ENCODE data around the gene VPS33B. TPM values are rescaled to one million over a fixed set of nuclear protein-coding genes. Genes with fewer than 3 reads are reported as not detected.

The VPS33B gene
- total RNA-seq, 4 donors from 2014 or later = 9.5 to 11.4 (median 10.4) TPM

DNA sequence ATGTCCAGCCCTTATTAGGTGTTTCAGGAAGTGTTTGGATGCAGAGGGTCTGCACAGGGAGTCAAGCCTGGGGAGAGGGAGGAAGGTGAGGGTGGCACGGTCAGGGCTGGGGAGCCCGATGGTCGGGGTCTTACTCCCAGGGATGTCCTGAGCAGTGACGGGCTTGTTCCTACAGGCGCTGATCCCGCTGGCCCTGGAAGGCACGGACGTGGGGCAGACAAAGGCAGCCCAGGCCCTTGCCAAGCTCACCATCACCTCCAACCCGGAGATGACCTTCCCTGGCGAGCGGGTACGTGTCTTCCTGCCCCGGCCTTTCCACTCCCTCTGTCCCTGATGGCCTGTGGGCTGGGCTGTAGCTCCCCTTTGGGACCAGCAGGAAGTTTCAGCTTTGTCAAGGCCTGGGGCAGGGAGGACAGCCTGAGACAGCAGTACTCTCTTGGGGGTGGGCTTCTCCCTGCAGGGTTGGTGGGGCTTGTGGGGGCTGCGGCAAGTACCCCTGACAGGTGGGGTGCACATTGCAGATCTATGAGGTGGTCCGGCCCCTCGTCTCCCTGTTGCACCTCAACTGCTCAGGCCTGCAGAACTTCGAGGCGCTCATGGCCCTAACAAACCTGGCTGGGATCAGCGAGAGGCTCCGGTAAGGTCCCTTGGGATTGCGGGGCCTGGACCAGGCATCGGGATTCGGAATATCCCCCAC lies 72.3 kb downstream of the VPS33B start:
- intact Hi-C loops (cut with DNase I) = loop anchor here (10.0 kb wide), 1 partner anchor 75 kb away; the partner anchor contains the start of gene VPS33B
- no peaks in the 10 kb centered on the region for H3K9me3 ChIP-seq
- H3K27me3 ChIP-seq = no peaks in the 10 kb centered on the region
- no peak overlapping the region for H3K4me3 ChIP-seq
- H3K27ac ChIP-seq (replicated peaks in 1 of 4) = no peak overlapping the region
- DNase-seq (ENCODE audit: extremely low spot score) = no peak
- H3K36me3 ChIP-seq = peaks cover 76 to 89% (median 89%) of the 10 kb centered on the region in 4 donors
- TF ChIP-seq POLR2A (IDR thresholded peaks at IDR 0.05; ENCODE audit: low read depth) (no peak), EP300 (IDR thresholded peaks at IDR 0.05) (no peak), POLR2AphosphoS5 (IDR thresholded peaks at IDR 0.05) (no peak)
- TF ChIP-seq, protein P1, sequence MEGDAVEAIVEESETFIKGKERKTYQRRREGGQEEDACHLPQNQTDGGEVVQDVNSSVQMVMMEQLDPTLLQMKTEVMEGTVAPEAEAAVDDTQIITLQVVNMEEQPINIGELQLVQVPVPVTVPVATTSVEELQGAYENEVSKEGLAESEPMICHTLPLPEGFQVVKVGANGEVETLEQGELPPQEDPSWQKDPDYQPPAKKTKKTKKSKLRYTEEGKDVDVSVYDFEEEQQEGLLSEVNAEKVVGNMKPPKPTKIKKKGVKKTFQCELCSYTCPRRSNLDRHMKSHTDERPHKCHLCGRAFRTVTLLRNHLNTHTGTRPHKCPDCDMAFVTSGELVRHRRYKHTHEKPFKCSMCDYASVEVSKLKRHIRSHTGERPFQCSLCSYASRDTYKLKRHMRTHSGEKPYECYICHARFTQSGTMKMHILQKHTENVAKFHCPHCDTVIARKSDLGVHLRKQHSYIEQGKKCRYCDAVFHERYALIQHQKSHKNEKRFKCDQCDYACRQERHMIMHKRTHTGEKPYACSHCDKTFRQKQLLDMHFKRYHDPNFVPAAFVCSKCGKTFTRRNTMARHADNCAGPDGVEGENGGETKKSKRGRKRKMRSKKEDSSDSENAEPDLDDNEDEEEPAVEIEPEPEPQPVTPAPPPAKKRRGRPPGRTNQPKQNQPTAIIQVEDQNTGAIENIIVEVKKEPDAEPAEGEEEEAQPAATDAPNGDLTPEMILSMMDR (IDR thresholded peaks at IDR 0.05) = no peak
- 91% methylated on average over 22 of the region's 23 CpGs for WGBS
- peaks cover 3 to 7% (median 6%) of the 10 kb centered on the region in 4 donors for H3K4me1 ChIP-seq

Small RNA genes lying within 50 kb of the gene (small RNA-seq; reads per million reads assigned to genes)
- 0 reads per million in 3 donors for gene RF00019

Other genes with a start within 250 kb of the VPS33B start
- 10 to 100 TPM; 39.0 to 84.0 (median 80.3) TPM for gene FURIN, start 154.0 kb downstream of the VPS33B start, total RNA-seq
- 10 to 100 TPM; 26.1 to 41.9 (median 34.0) TPM for gene FES, start 138.1 kb downstream of the VPS33B start, total RNA-seq
- gene MAN2A2, start 119.3 kb downstream of the VPS33B start, total RNA-seq = 10 to 100 TPM; 27.0 to 80.9 (median 31.7) TPM
- 1 to 10 TPM; 5.1 to 7.9 (median 6.0) TPM for gene HDDC3, start 90.0 kb downstream of the VPS33B start, total RNA-seq
- 100 to 1,000 TPM in 1 of 4 donors, 10 to 100 TPM in 3; 88.6 to 113 (median 93.2) TPM for gene UNC45A, start 87.3 kb downstream of the VPS33B start, total RNA-seq
- 10 to 100 TPM in 1 of 4 donors, 1 to 10 TPM in 3; 5.3 to 12.7 (median 9.2) TPM for gene RCCD1, start 67.7 kb downstream of the VPS33B start, total RNA-seq
- 1 to 10 TPM; 4.0 to 5.8 (median 4.6) TPM for gene PRC1, start 28.1 kb downstream of the VPS33B start, total RNA-seq
- 1 to 10 TPM; 1.9 to 3.0 (median 2.1) TPM for gene SV2B, start 77.7 kb upstream of the VPS33B start, total RNA-seq